22Rv1 (cell line): ENCODE data around the gene NMRAL1.

Experiments
- ZFX ChIP-seq: fragments of 450-650 bp; IDR thresholded peaks from 2 replicates; pipeline ENCODE4 v1.6.1; 2017; ENCODE audit warnings: antibody characterized with exemption, borderline replicate concordance
- TF ChIP-seq, protein P1 (sequence below): fragments of 450-650 bp; IDR thresholded peaks from 2 replicates; pipeline ENCODE4 v1.5.1; 2017; ENCODE audit warnings: mild to moderate bottlenecking

DNA sequence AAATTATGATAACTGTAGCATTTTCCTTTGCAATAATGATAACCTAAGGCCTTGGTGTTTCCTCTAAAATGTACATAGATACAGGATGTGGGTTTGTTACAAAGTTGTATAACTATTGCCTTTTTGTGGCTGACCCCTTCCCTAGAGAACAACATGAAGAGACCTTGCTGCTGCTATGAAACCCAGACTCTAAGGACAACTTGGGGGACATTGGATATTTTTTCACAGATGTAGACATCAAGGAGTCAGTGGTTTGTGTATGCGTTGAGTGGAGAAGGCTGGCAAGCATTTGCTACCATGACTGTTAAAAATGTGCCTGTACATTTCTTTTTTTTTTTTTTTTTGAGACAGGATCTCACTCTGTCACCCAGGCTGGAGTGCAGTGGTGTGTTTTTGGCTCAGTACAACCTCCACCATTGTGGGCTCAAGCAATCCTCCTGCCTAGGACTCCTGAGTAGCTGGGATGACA lies 14.1 kb upstream of the NMRAL1 start:
- TF ChIP-seq, protein P1, sequence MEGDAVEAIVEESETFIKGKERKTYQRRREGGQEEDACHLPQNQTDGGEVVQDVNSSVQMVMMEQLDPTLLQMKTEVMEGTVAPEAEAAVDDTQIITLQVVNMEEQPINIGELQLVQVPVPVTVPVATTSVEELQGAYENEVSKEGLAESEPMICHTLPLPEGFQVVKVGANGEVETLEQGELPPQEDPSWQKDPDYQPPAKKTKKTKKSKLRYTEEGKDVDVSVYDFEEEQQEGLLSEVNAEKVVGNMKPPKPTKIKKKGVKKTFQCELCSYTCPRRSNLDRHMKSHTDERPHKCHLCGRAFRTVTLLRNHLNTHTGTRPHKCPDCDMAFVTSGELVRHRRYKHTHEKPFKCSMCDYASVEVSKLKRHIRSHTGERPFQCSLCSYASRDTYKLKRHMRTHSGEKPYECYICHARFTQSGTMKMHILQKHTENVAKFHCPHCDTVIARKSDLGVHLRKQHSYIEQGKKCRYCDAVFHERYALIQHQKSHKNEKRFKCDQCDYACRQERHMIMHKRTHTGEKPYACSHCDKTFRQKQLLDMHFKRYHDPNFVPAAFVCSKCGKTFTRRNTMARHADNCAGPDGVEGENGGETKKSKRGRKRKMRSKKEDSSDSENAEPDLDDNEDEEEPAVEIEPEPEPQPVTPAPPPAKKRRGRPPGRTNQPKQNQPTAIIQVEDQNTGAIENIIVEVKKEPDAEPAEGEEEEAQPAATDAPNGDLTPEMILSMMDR = no peak
- TF ChIP-seq ZFX = no peak
